Measurements from ENCODE around the gene SHROOM4. TPM values are rescaled to one million over a fixed set of nuclear protein-coding genes. Genes with fewer than 3 reads are reported as not detected.

The SHROOM4 gene
- total RNA-seq, 6 experiments from 2014 or later = 0.55 to 2.0 (median 1.2) TPM

GRCh38 chrX:50680990-50681389, 133.0 kb downstream of the SHROOM4 start:
- Histone ChIP-seq H3K27me3 (no peaks in the 10 kb centered on the region), H3K36me3 (no peaks in the 10 kb centered on the region), H3K4me1 (no peaks in the 10 kb centered on the region), H3K27ac (no peak overlapping the region), H3K9me3 (no peaks in the 10 kb centered on the region), H3K4me3 (no peak overlapping the region)
- TF ChIP-seq POLR2A (IDR thresholded peaks at IDR 0.05) (no peak), CTCF (IDR thresholded peaks at IDR 0.05) (peak; percentile 17 to 38 (median 28))
- no peak for DNase-seq
- intact Hi-C loops (cut with DNase I) = no loop called here
- peak in 2 of 4 donors; percentile 30 for ATAC-seq
- WGBS (ENCODE audit: insufficient coverage, low coverage, low lambda C conversion rate, missing lambda C conversion rate) = 17% methylated on average over 2 of the region's 2 CpGs

GRCh38 chrX:50677789-50678188, 136.2 kb downstream of the SHROOM4 start:
- H3K27me3 ChIP-seq = peaks cover 0 to 4% of the 10 kb centered on the region in 2 donors
- H3K36me3 ChIP-seq = no peaks in the 10 kb centered on the region
- intact Hi-C loops (cut with DNase I) = no loop called here
- TF ChIP-seq CTCF (IDR thresholded peaks at IDR 0.05) = no peak
- no peak for TF ChIP-seq POLR2A (IDR thresholded peaks at IDR 0.05)
- no peaks in the 10 kb centered on the region for H3K9me3 ChIP-seq
- DNase-seq = no peak
- 50% methylated on average over 1 of the region's 1 CpG for WGBS (ENCODE audit: insufficient coverage, low coverage, low lambda C conversion rate, missing lambda C conversion rate)
- no peak overlapping the region for H3K4me3 ChIP-seq
- no peak for ATAC-seq
- no peaks in the 10 kb centered on the region for H3K4me1 ChIP-seq
- H3K27ac ChIP-seq = no peak overlapping the region

GRCh38 chrX:50671661-50672060, 142.3 kb downstream of the SHROOM4 start:
- Histone ChIP-seq H3K4me3 (no peak overlapping the region), H3K27me3 (peaks cover 0 to 4% of the 10 kb centered on the region in 2 donors), H3K9me3 (no peaks in the 10 kb centered on the region), H3K27ac (no peak overlapping the region), H3K4me1 (no peaks in the 10 kb centered on the region), H3K36me3 (no peaks in the 10 kb centered on the region)
- intact Hi-C loops (cut with DNase I) = no loop called here
- no peak for DNase-seq
- 67% methylated on average over 1 of the region's 1 CpG for WGBS (ENCODE audit: insufficient coverage, low coverage, low lambda C conversion rate, missing lambda C conversion rate)
- TF ChIP-seq POLR2A (IDR thresholded peaks at IDR 0.05) = no peak
- TF ChIP-seq CTCF (IDR thresholded peaks at IDR 0.05) = no peak
- ATAC-seq = no peak

GRCh38 chrX:50668860-50669259, 145.1 kb downstream of the SHROOM4 start:
- no peak for ATAC-seq
- intact Hi-C loops (cut with DNase I) = no loop called here
- H3K27me3 ChIP-seq = peaks cover 0 to 4% of the 10 kb centered on the region in 2 donors
- H3K4me3 ChIP-seq = no peak overlapping the region
- no peak overlapping the region for H3K27ac ChIP-seq
- DNase-seq = no peak
- H3K36me3 ChIP-seq = no peaks in the 10 kb centered on the region
- no peaks in the 10 kb centered on the region for H3K4me1 ChIP-seq
- 58% methylated on average over 1 of the region's 1 CpG for WGBS (ENCODE audit: insufficient coverage, low coverage, low lambda C conversion rate, missing lambda C conversion rate)
- no peak for TF ChIP-seq CTCF (IDR thresholded peaks at IDR 0.05)
- no peak for TF ChIP-seq POLR2A (IDR thresholded peaks at IDR 0.05)
- H3K9me3 ChIP-seq = no peaks in the 10 kb centered on the region

- no peak overlapping the region for H3K27ac ChIP-seq
- H3K9me3 ChIP-seq = no peaks in the 10 kb centered on the region
- TF ChIP-seq POLR2A (IDR thresholded peaks at IDR 0.05) (no peak), CTCF (IDR thresholded peaks at IDR 0.05) (no peak)
- H3K27me3 ChIP-seq = no peaks in the 10 kb centered on the region
- no peaks in the 10 kb centered on the region for H3K4me1 ChIP-seq
- no peaks in the 10 kb centered on the region for H3K36me3 ChIP-seq
- no peak overlapping the region for H3K4me3 ChIP-seq
- DNase-seq = no peak
- ATAC-seq = no peak
- intact Hi-C loops (cut with DNase I) = no loop called here
These were observed 165.8 kb downstream of the SHROOM4 start for GRCh38 chrX:50648156-50648555.

Measured in right lobe of liver (tissue), 6 donors.